Superior temporal gyrus (tissue), 1 donor: ENCODE measurements around the gene ACBD3.

ENCODE experiments used
- DNase-seq: peaks from one replicate; pipeline ENCODE4 v3.0.0-alpha.2; 2016; ENCODE audit errors: extremely low spot score

The ACBD3 gene

DNA sequence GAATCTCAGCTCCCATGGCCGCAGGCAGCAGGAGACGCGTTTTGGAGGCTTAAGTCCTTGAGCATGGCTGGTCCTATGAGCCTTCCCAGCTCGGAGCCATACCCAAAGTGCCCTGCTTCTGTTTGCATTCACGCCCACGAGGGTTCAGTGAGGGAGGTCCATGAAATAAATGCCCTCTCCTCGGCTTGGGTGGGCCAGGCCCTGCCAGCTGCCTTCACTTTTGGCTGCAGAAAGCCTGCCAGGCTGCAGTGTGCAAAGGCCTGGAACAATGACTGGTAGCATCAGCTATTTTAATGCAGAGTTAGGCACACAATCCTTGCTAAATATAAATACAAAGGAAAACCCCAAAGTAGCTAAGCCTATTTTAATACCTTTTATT, 74.7 kb downstream of the ACBD3 start:
- DNase-seq: peak; percentile 21

- peak; percentile 47 for DNase-seq
These were observed 75.3 kb downstream of the ACBD3 start for GRCh38 chr1:226111098-226111882.

DNA sequence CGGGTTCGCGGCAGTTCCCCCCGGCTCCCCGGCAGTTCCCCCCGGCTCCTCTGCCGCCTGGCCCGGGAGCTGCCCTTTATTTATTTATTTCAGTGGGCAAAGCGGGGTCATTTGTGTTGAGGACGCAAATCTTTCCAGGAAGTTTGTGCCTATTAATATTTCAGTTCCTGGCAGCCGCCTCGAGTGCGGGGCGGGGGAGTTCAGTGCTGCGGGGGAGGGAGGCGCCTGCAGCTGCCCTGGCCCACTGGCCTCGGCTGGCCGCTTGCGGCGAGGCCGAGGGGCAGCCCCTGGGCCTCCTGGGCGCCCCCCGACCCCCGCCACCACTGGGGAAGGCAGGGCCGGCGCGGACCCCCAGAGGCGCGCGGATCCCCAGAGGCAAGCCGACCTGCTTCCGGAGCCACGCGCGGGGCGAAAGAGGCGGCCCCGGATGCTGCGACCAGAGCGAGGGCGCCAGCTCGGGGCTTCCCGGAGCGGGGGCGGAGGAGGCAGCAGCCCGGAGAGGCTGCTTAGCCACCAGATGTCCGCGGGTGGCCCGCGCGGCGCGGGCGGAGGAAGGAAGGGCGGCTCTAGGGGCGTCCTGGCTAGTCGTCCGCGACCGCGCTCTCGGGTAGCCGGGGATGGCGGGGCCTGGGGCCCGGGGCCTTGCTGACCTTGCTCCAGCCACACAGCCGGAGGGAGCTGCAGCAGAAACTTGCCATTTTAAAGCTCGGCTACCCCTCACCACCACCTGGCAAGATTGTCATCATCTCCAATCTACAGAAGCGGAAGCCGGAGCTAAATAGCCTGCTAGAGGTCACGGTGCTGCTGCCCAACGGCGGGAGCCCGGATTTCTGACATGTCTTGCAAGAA, 76.1 kb downstream of the ACBD3 start:
- peak; percentile 68 for DNase-seq

GRCh38 chr1:226109829-226110248, 76.7 kb downstream of the ACBD3 start:
- DNase-seq: peak; percentile 86

GRCh38 chr1:226108935-226109828, 77.4 kb downstream of the ACBD3 start:
- DNase-seq: no peak

GRCh38 chr1:226107471-226108460, 78.8 kb downstream of the ACBD3 start:
- no peak for DNase-seq

GRCh38 chr1:226104671-226105121, 81.8 kb downstream of the ACBD3 start:
- DNase-seq: no peak

GRCh38 chr1:226100436-226101391, 85.8 kb downstream of the ACBD3 start:
- DNase-seq: peak; percentile 57

- DNase-seq: no peak
These were observed 87.4 kb downstream of the ACBD3 start for GRCh38 chr1:226098870-226099835.

GRCh38 chr1:226097866-226098625, 88.5 kb downstream of the ACBD3 start:
- no peak for DNase-seq

- DNase-seq: no peak
These were observed 91.3 kb downstream of the ACBD3 start for GRCh38 chr1:226095286-226095685.
